ENCODE results near the gene TMEM200A. TPM values are rescaled to one million over a fixed set of nuclear protein-coding genes. Genes with fewer than 3 reads are reported as not detected.

Gene TMEM200A
- polyA plus RNA-seq, 1 of the 3 experiments (the other 2 are of a cell fraction): 32.6 TPM

DNA sequence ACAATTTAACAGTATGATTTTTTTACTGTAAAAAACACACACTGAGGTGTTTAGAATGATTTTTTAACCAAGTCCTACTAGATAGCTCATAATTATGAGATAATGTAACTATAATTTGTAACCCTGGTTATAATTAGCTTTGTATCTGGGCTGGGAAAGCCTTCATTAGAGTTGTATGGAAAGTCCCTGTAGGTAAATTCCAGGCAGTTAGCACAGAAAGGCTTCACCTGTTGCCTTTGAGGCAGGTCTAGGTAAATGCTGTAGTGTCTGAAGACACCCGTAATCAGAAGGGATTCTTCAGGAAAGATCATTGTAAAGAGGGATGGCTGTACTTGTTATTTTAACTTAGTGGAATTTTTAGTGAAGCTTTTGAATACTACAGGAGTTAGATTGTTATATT lies 1.9 kb downstream of the TMEM200A start:
- Histone ChIP-seq H2AFZ (ENCODE audit: low read depth) (no peak overlapping the region), H3K27me3 (ENCODE audit: insufficient read depth) (no peaks in the 10 kb centered on the region), H3K79me2 (ENCODE audit: insufficient read depth) (peaks cover 90% of the 10 kb centered on the region), H3K9me3 (no peaks in the 10 kb centered on the region), H3F3A (replicated peaks; ENCODE audit: insufficient read depth) (peaks cover 3% of the 10 kb centered on the region), H3K4me3 (ENCODE audit: low read depth in 2 of 2, low read length in 1 of 2) (peak overlapping the region; percentile 73 to 81; a peak in 3 of 4 replicates), H3K36me3 (replicated peaks in 1 of 2; ENCODE audit: control insufficient read depth in 1 of 2, insufficient read depth in 2 of 2, low read length in 1 of 2) (peaks cover 0 to 11% of the 10 kb centered on the region in 2 experiments), H3K9ac (peak overlapping the region; percentile 94), H3K4me2 (peak overlapping the region; percentile 87), H3K27ac (ENCODE audit: low read depth in 2 of 2, low read length in 1 of 2) (peak overlapping the region in 1 of 2 experiments; percentile 88; a peak in 1 of 4 replicates), H4K20me1 (ENCODE audit: insufficient read depth) (peaks cover 31% of the 10 kb centered on the region), H3K9me2 (no peaks in the 10 kb centered on the region), H3K4me1 (ENCODE audit: control insufficient read depth in 1 of 2, insufficient read depth in 2 of 2, low read depth in 1 of 2, low read length in 1 of 2) (peaks cover 0 to 13% of the 10 kb centered on the region in 2 experiments; a peak in 2 of 4 replicates)
- CTCF ChIA-PET: no interaction called here
- TF ChIP-seq CHD2 (IDR thresholded peaks at IDR 0.05; ENCODE audit: low read length, partially characterized antibody): no peak
- TF ChIP-seq POLR2AphosphoS5 (IDR thresholded peaks at IDR 0.05; ENCODE audit: low read depth, low read length): no peak
- no peak for TF ChIP-seq GATA2 (CRISPR knock-in tag; IDR thresholded peaks at IDR 0.05)
- POLR2A ChIA-PET: no interaction called here
- no peak for DNase-seq
- WGBS (ENCODE audit: low lambda C conversion rate): 17% methylated on average over 1 of the region's 1 CpG

DNA sequence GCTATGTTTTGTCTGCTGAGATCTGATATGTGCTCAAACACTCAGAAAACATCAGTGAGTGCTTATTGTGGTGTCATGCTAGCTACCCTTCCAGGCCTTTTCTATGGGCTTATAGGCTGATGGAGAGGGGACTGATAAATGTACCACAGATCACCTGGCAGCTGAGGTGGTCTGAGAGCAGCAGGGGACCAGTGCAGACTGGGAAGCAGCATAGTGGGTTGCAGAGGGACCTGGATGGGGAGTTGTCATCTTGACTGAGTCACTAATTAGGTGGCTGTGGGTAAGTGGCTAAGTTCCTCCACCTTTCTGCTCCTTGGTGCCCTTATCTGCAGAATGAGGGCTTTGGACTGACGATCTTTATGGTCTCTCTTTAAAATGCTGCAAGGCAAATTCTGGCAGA lies 2.8 kb downstream of the TMEM200A start:
- H3K79me2 ChIP-seq (ENCODE audit: insufficient read depth): peaks cover 90% of the 10 kb centered on the region
- ChIA-PET POLR2A (no interaction called here), CTCF (no interaction called here)
- no peaks in the 10 kb centered on the region for H3K27me3 ChIP-seq (ENCODE audit: insufficient read depth)
- peak overlapping the region; percentile 87 for H3K4me2 ChIP-seq
- H3K9ac ChIP-seq: peak overlapping the region; percentile 94; the same call in 1 of the 2 replicates
- H4K20me1 ChIP-seq (ENCODE audit: insufficient read depth): peaks cover 34% of the 10 kb centered on the region
- 70% methylated on average over 1 of the region's 1 CpG for WGBS (ENCODE audit: low lambda C conversion rate)
- no peak overlapping the region for H2AFZ ChIP-seq (ENCODE audit: low read depth)
- H3K27ac ChIP-seq (ENCODE audit: low read depth in 2 of 2, low read length in 1 of 2): no peak overlapping the region
- peaks cover 0 to 15% of the 10 kb centered on the region in 2 experiments for H3K36me3 ChIP-seq (replicated peaks in 1 of 2; ENCODE audit: control insufficient read depth in 1 of 2, insufficient read depth in 2 of 2, low read length in 1 of 2)
- no peaks in the 10 kb centered on the region for H3K9me3 ChIP-seq
- no peaks in the 10 kb centered on the region for H3K9me2 ChIP-seq
- no peak for TF ChIP-seq FOSL2 (IDR thresholded peaks at IDR 0.05; ENCODE audit: borderline replicate concordance, low read depth)
- no peak for TF ChIP-seq FOXJ3 (CRISPR knock-in tag; IDR thresholded peaks at IDR 0.05)
- TF ChIP-seq, protein P1, sequence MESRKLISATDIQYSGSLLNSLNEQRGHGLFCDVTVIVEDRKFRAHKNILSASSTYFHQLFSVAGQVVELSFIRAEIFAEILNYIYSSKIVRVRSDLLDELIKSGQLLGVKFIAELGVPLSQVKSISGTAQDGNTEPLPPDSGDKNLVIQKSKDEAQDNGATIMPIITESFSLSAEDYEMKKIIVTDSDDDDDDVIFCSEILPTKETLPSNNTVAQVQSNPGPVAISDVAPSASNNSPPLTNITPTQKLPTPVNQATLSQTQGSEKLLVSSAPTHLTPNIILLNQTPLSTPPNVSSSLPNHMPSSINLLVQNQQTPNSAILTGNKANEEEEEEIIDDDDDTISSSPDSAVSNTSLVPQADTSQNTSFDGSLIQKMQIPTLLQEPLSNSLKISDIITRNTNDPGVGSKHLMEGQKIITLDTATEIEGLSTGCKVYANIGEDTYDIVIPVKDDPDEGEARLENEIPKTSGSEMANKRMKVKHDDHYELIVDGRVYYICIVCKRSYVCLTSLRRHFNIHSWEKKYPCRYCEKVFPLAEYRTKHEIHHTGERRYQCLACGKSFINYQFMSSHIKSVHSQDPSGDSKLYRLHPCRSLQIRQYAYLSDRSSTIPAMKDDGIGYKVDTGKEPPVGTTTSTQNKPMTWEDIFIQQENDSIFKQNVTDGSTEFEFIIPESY (IDR thresholded peaks at IDR 0.05; ENCODE audit: borderline replicate concordance, low read depth): no peak
- TF ChIP-seq CHD2 (IDR thresholded peaks at IDR 0.05; ENCODE audit: low read length, partially characterized antibody): no peak
- TF ChIP-seq EZH2phosphoT487 (IDR thresholded peaks at IDR 0.05; ENCODE audit: borderline replicate concordance, low read depth): no peak
- TF ChIP-seq, protein P2, sequence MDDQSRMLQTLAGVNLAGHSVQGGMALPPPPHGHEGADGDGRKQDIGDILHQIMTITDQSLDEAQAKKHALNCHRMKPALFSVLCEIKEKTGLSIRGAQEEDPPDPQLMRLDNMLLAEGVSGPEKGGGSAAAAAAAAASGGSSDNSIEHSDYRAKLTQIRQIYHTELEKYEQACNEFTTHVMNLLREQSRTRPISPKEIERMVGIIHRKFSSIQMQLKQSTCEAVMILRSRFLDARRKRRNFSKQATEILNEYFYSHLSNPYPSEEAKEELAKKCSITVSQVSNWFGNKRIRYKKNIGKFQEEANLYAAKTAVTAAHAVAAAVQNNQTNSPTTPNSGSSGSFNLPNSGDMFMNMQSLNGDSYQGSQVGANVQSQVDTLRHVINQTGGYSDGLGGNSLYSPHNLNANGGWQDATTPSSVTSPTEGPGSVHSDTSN (IDR thresholded peaks at IDR 0.05): no peak
- TF ChIP-seq MXI1 (IDR thresholded peaks at IDR 0.05; ENCODE audit: low read depth, low read length): no peak
- no peak for TF ChIP-seq RFX5 (IDR thresholded peaks at IDR 0.05; ENCODE audit: low read length)
- no peak for TF ChIP-seq SMC3 (IDR thresholded peaks at IDR 0.05; ENCODE audit: low read depth, low read length)
- no peak for TF ChIP-seq RXRA (IDR thresholded peaks at IDR 0.05; ENCODE audit: borderline replicate concordance, low read depth)
- no peak for TF ChIP-seq GABPA (IDR thresholded peaks at IDR 0.05; ENCODE audit: low read depth)
- no peak for TF ChIP-seq RCOR1 (IDR thresholded peaks at IDR 0.05; ENCODE audit: low read length)
- TF ChIP-seq RAD21 (IDR thresholded peaks at IDR 0.05; ENCODE audit: low read length): no peak
- no peak for TF ChIP-seq CTCF (IDR thresholded peaks at IDR 0.05)
- no peak for TF ChIP-seq MEF2A (IDR thresholded peaks at IDR 0.05; ENCODE audit: borderline replicate concordance, low read depth)
- no peak for TF ChIP-seq TEAD4 (IDR thresholded peaks at IDR 0.05; ENCODE audit: borderline replicate concordance, insufficient read depth)
- no peak for TF ChIP-seq NFIC (IDR thresholded peaks at IDR 0.05; ENCODE audit: borderline replicate concordance)
- no peak for TF ChIP-seq JUND (IDR thresholded peaks at IDR 0.05)
- H3K4me3 ChIP-seq (ENCODE audit: low read depth in 2 of 2, low read length in 1 of 2): peak overlapping the region; percentile 73 to 81; a peak in 3 of 4 replicates
- DNase-seq: no peak
- H3F3A ChIP-seq (replicated peaks; ENCODE audit: insufficient read depth): peaks cover 3% of the 10 kb centered on the region
- peaks cover 0 to 13% of the 10 kb centered on the region in 2 experiments; a peak in 2 of 4 replicates for H3K4me1 ChIP-seq (ENCODE audit: control insufficient read depth in 1 of 2, insufficient read depth in 2 of 2, low read depth in 1 of 2, low read length in 1 of 2)
